A673 (cell line): Measurements from ENCODE around the gene MLKL. TPM values are rescaled to one million over a fixed set of nuclear protein-coding genes. Genes with fewer than 3 reads are reported as not detected.
"Not testable (repeated sequence)": the region's sequence is repeated elsewhere in the genome, so short reads cannot be mapped to it uniquely, and the experiment has no call there.

Experiments
- BruUV-seq: library from RNA; stranded (reverse); fragments of 400-500 nt; replicated peaks from 2 replicates; lab custom pipeline; 2021; lab: Mats Ljungman, UMichigan
- CTCF ChIA-PET: fragments of 300-600 bp; sonication (Branson Sonifier 250); formaldehyde crosslinking; loops from one replicate; lab custom pipeline; 2022; ENCODE audit warnings: antibody characterized with exemption; lab: Charles Lee
- POLR2A ChIA-PET: fragments of 300-600 bp; sonication (Branson Sonifier 250); formaldehyde crosslinking; loops from one replicate; lab custom pipeline; 2022; ENCODE audit warnings: antibody characterized with exemption; ENCODE audit not compliant: low non-redundant PET; lab: Charles Lee
- DNase-seq: peaks from one replicate; pipeline ENCODE4 v3.0.0-alpha.2; 2015; ENCODE audit warnings: low spot score
- H3K27ac ChIP-seq: fragments of 200-600 bp; sonication (generic); 2 replicates; pipeline ENCODE4 v1.5.1; 2016; ENCODE audit warnings: mixed run types, low read depth, mild to moderate bottlenecking, mixed read lengths, antibody characterized with exemption, low read length; ENCODE audit not compliant: poor library complexity, severe bottlenecking
- H3K27me3 ChIP-seq: fragments of 200-600 bp; sonication (generic); replicated peaks from 2 replicates; pipeline ENCODE4 v1.6.1; 2017; ENCODE audit warnings: mixed run types, low read depth, mild to moderate bottlenecking, mixed read lengths, antibody characterized with exemption, low read length; ENCODE audit not compliant: insufficient read depth, poor library complexity
- H3K36me3 ChIP-seq: fragments of 200-600 bp; sonication (generic); 2 replicates; pipeline ENCODE4 v1.6.1; 2016; ENCODE audit warnings: mixed run types, mild to moderate bottlenecking, mixed read lengths, antibody characterized with exemption, low read length; ENCODE audit not compliant: insufficient read depth, poor library complexity, severe bottlenecking
- H3K4me1 ChIP-seq: fragments of 200-600 bp; sonication (generic); 2 replicates; pipeline ENCODE4 v1.6.1; 2017; ENCODE audit warnings: mixed run types, mild to moderate bottlenecking, mixed read lengths, antibody characterized with exemption, low read length; ENCODE audit not compliant: insufficient read depth, poor library complexity, severe bottlenecking
- H3K4me3 ChIP-seq: fragments of 200-600 bp; sonication (generic); 2 replicates; pipeline ENCODE4 v1.5.1; 2016; ENCODE audit warnings: low read depth, mixed run types, mild to moderate bottlenecking, mixed read lengths, low read length; ENCODE audit not compliant: poor library complexity, severe bottlenecking
- H3K9me3 ChIP-seq: fragments of 200-600 bp; sonication (generic); 2 replicates; pipeline ENCODE4 v1.6.1; 2016; ENCODE audit warnings: mixed run types, low read depth, mild to moderate bottlenecking, mixed read lengths, antibody characterized with exemption, low read length; ENCODE audit not compliant: poor library complexity, severe bottlenecking
- EZH2 ChIP-seq: fragments of 200-600 bp; sonication (generic); IDR thresholded peaks from 2 replicates; pipeline ENCODE4 v1.6.1; 2017; ENCODE audit warnings: borderline replicate concordance, low read depth, mild to moderate bottlenecking, mixed read lengths, antibody characterized with exemption, low read length; ENCODE audit not compliant: poor library complexity, severe bottlenecking
- intact Hi-C: fragments of 100-400 bp; cut with micrococcal nuclease; formaldehyde crosslinking; loops from one replicate; pipeline ENCODE4 v1.10.0; 2022; ENCODE audit not compliant: unreplicated experiment
- total RNA-seq: library from RNA; stranded (reverse); gene quantifications from 2 replicates; pipeline ENCODE4 v1.2.3, GENCODE V29; 2021
- TF ChIP-seq, protein P1 (sequence below): fragments of 300-800, 200-600 bp; sonication (generic); conservative IDR thresholded peaks from 2 replicates; pipeline ENCODE4 v1.5.1; 2017; ENCODE audit warnings: low read depth, mild to moderate bottlenecking, antibody characterized with exemption, low read length, moderate library complexity, mixed read lengths

MLKL gene
- total RNA-seq, 1 experiment from 2014 or later: 5.5 TPM

- no TSS peak for BruUV-seq
- no peak overlapping the region for H3K4me3 ChIP-seq
- H3K4me1 ChIP-seq: no peaks in the 10 kb centered on the region
- no peaks in the 10 kb centered on the region for H3K27me3 ChIP-seq
- CTCF ChIA-PET: interaction anchor here (1.2 kb wide), 1 partner anchor 13 kb away, joined by 4 read pairs; no protein-coding TSS in a partner anchor
- no peak for TF ChIP-seq EZH2
- intact Hi-C loops: no loop called here
- H3K36me3 ChIP-seq: no peaks in the 10 kb centered on the region
- H3K9me3 ChIP-seq: peaks cover 4% of the 10 kb centered on the region
- no peak for DNase-seq
- POLR2A ChIA-PET: no interaction called here
- no peak overlapping the region for H3K27ac ChIP-seq
Observed at GRCh38 chr16:74725651-74726455, 25.2 kb upstream of the MLKL start.

DNA sequence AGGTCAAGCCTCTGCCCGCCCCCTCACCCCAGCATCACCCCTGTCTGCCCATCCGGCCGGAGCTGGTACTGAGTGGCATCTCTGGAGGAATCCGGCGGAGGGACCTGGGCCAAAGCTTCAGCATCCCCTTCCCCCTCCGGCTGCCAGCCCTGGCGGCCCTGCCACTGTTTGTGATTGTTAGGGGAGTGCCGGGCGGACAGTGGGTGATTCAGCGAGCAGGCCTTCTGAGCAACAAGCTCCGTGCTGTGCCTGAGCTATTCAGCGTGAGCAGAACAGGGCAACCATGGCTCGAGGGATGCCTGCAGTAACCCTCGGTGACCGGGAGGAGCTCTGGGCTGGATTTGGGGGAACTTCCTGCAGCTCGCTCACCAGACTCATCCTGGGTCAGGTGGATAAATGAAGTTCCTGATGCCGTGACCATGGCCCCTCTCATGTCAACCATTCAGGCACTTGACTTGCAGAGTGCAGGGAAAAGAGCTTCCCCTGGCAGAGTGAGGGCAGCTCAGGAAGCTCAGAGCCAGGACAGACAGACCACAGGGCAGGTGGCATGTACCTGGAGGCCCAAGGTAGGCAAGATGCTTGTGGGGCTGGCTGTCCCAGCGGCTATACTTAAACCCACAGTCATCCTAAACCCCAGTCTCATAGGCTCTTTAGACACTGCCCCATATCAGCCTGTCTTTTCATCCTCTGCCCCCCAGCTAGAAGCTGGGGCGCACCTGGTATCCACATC lies 24.3 kb upstream of the MLKL start:
- no peak overlapping the region for H3K27ac ChIP-seq
- intact Hi-C loops: no loop called here
- H3K4me3 ChIP-seq: no peak overlapping the region
- no peaks in the 10 kb centered on the region for H3K4me1 ChIP-seq
- ChIA-PET CTCF (no interaction called here), POLR2A (no interaction called here)
- no peaks in the 10 kb centered on the region for H3K27me3 ChIP-seq
- TF ChIP-seq, protein P1, sequence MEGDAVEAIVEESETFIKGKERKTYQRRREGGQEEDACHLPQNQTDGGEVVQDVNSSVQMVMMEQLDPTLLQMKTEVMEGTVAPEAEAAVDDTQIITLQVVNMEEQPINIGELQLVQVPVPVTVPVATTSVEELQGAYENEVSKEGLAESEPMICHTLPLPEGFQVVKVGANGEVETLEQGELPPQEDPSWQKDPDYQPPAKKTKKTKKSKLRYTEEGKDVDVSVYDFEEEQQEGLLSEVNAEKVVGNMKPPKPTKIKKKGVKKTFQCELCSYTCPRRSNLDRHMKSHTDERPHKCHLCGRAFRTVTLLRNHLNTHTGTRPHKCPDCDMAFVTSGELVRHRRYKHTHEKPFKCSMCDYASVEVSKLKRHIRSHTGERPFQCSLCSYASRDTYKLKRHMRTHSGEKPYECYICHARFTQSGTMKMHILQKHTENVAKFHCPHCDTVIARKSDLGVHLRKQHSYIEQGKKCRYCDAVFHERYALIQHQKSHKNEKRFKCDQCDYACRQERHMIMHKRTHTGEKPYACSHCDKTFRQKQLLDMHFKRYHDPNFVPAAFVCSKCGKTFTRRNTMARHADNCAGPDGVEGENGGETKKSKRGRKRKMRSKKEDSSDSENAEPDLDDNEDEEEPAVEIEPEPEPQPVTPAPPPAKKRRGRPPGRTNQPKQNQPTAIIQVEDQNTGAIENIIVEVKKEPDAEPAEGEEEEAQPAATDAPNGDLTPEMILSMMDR: no peak
- TF ChIP-seq EZH2: no peak
- peaks cover 4% of the 10 kb centered on the region for H3K9me3 ChIP-seq
- no peak for DNase-seq
- H3K36me3 ChIP-seq: no peaks in the 10 kb centered on the region
- no TSS peak for BruUV-seq

DNA sequence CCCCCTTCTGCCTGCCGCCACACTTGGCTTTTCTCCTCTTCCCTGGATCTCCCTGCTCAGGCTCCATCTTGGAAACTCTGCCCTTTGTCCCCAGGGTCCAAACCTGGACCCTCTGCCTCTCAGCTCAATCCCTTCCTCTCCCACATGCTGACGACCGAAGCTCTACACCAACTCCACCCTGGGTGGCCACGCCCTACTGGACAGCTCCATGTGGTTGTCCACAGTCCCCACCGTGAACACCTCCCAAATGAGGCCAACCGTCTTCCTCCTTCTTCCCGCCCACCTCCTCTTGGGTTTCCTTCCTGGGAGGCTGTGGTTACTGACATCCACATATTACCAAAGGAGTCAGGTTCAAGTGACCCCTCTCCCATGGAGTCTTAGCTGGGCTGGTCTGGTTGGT lies 22.6 kb upstream of the MLKL start:
- Histone ChIP-seq H3K4me1 (no peaks in the 10 kb centered on the region), H3K9me3 (peaks cover 4% of the 10 kb centered on the region), H3K27ac (no peak overlapping the region), H3K36me3 (no peaks in the 10 kb centered on the region), H3K4me3 (no peak overlapping the region), H3K27me3 (no peaks in the 10 kb centered on the region)
- BruUV-seq: no TSS peak
- DNase-seq: no peak
- ChIA-PET CTCF (interaction anchor here (0.6 to 0.7 kb wide), 2 partner anchors 25 to 242 kb away, joined by 3 to 6 read pairs; no protein-coding TSS in a partner anchor), POLR2A (no interaction called here)
- no peak for TF ChIP-seq EZH2
- intact Hi-C loops: no loop called here

DNA sequence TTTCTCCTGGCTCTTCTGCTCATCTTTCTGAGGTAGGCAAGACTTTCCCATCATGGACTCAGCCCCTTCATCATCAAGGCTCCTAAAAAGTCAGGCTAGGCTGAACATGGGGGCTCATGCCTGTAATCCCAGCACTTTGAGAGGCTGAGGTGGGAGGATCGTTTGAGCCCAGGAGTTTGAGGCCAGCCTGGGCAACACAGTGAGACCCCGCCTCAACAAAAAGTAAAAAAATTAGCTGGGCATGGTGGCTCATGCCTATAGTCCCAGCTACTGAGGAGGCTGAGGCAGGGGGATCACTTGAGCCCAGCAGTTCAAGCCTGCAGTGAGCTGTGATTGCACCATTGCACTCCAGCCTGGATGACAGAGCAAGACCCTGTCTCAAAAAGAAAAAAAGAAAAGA lies 21.5 kb upstream of the MLKL start:
- H3K27ac ChIP-seq, H3K36me3 ChIP-seq, H3K4me3 ChIP-seq, POLR2A ChIA-PET, intact Hi-C loops, H3K27me3 ChIP-seq, BruUV-seq, CTCF ChIA-PET, DNase-seq, H3K4me1 ChIP-seq, H3K9me3 ChIP-seq: not testable (repeated sequence)
